ENCODE measurements around the gene MALRD1.

- TF ChIP-seq CTCF (IDR thresholded peaks at IDR 0.05; ENCODE audit: poor library complexity) (no peak), EZH2phosphoT487 (IDR thresholded peaks at IDR 0.05; ENCODE audit: low read depth, severe bottlenecking, unreplicated experiment) (no peak), EZH2 (IDR thresholded peaks at IDR 0.05; ENCODE audit: borderline replicate concordance) (no peak)
These were observed 199.2 kb downstream of the MALRD1 start for GRCh38 chr10:19247843-19248242.
